Activated CD8-positive, alpha-beta T cell treated with anti-CD3 and anti-CD28 coated beads for 36 hours (primary cell): ENCODE results near the gene CTRB2. TPM values are rescaled to one million over a fixed set of nuclear protein-coding genes. Genes with fewer than 3 reads are reported as not detected.

Source experiments
- ATAC-seq: fragments of 200-7000 bp; cut with Tn5 transposase; one replicate; pipeline ENCODE4 v1.10.0; 2021; ENCODE audit warnings: mild to moderate bottlenecking, moderate library complexity
- CTCF ChIA-PET: fragments of 350-600 bp; sonication (Branson Sonifier 250); formaldehyde crosslinking; loops from one replicate; lab custom pipeline; 2021; ENCODE audit warnings: antibody characterized with exemption; lab: Charles Lee
- POLR2A ChIA-PET: fragments of 350-600 bp; sonication (Branson Sonifier 250); formaldehyde crosslinking; loops from one replicate; lab custom pipeline; 2021; ENCODE audit warnings: antibody characterized with exemption; lab: Charles Lee
- DNase-seq: peaks from one replicate; pipeline ENCODE4 v3.0.0-alpha.2; 2020
- H3K27ac Mint-ChIP-seq: one replicate; pipeline ENCODE4 v1.8.0; 2021; ENCODE audit warnings: mild to moderate bottlenecking, mixed read lengths
- H3K27me3 Mint-ChIP-seq: one replicate; pipeline ENCODE4 v1.8.0; 2021; ENCODE audit warnings: mixed read lengths
- H3K36me3 Mint-ChIP-seq: one replicate; pipeline ENCODE4 v1.8.0; 2021; ENCODE audit warnings: low read depth, mixed read lengths
- H3K4me1 Mint-ChIP-seq: one replicate; pipeline ENCODE4 v1.8.0; 2021; ENCODE audit warnings: low read depth, mixed read lengths
- H3K4me3 Mint-ChIP-seq: one replicate; pipeline ENCODE4 v1.8.0; 2021; ENCODE audit warnings: mild to moderate bottlenecking, moderate library complexity, mixed read lengths
- H3K9me3 Mint-ChIP-seq: one replicate; pipeline ENCODE4 v1.8.0; 2021; ENCODE audit warnings: mixed read lengths
- CTCF ChIP-seq: fragments of 200-600 bp; IDR thresholded peaks from one replicate; pipeline ENCODE4 v1.8.0; 2022; ENCODE audit warnings: antibody characterized with exemption, mild to moderate bottlenecking
- intact Hi-C: fragments of 100-400 bp; cut with micrococcal nuclease; formaldehyde crosslinking; loops from one replicate; pipeline ENCODE4 v1.10.0; 2022
- total RNA-seq, 2 experiments: library from RNA; stranded (reverse); gene quantifications; one replicate each; pipeline ENCODE4 v1.2.3, GENCODE V29; 2021

CTRB2 gene
- total RNA-seq, 2 experiments from 2014 or later = not detected

GRCh38 chr16:75238132-75238852 lies 31.3 kb upstream of the CTRB2 start:
- DNase-seq (no peak), ATAC-seq (no peak)
- peaks cover 1% of the 10 kb centered on the region for H3K27me3 Mint-ChIP-seq
- ChIA-PET POLR2A (no interaction called here), CTCF (interaction anchor here (1.1 kb wide), 1 partner anchor 133 kb away, joined by 3 read pairs; no protein-coding TSS in a partner anchor)
- H3K4me1 Mint-ChIP-seq = peaks cover 5% of the 10 kb centered on the region
- no peak for TF ChIP-seq CTCF
- H3K27ac Mint-ChIP-seq = no peak overlapping the region
- H3K9me3 Mint-ChIP-seq = no peaks in the 10 kb centered on the region
- no peak overlapping the region for H3K4me3 Mint-ChIP-seq
- H3K36me3 Mint-ChIP-seq = no peaks in the 10 kb centered on the region
- intact Hi-C loops = no loop called here

- no peak for TF ChIP-seq CTCF
- H3K27me3 Mint-ChIP-seq = peaks cover 1% of the 10 kb centered on the region
- no peak overlapping the region for H3K27ac Mint-ChIP-seq
- ATAC-seq = no peak
- DNase-seq = no peak
- intact Hi-C loops = no loop called here
- no peaks in the 10 kb centered on the region for H3K36me3 Mint-ChIP-seq
- POLR2A ChIA-PET = no interaction called here
- no peaks in the 10 kb centered on the region for H3K9me3 Mint-ChIP-seq
- H3K4me1 Mint-ChIP-seq = peaks cover 5% of the 10 kb centered on the region
- CTCF ChIA-PET = interaction anchor here (5.2 kb wide), 1 partner anchor 38 kb away, joined by 88 read pairs; no protein-coding TSS in a partner anchor
- H3K4me3 Mint-ChIP-seq = no peak overlapping the region
These were observed 30.6 kb upstream of the CTRB2 start for GRCh38 chr16:75237398-75238131.

- H3K4me1 Mint-ChIP-seq = peaks cover 5% of the 10 kb centered on the region
- no peaks in the 10 kb centered on the region for H3K9me3 Mint-ChIP-seq
- ChIA-PET POLR2A (no interaction called here), CTCF (interaction anchor here (1.4 to 5.2 kb wide), 4 partner anchors 11 to 148 kb away, joined by 3 to 88 read pairs (median 4); no protein-coding TSS in a partner anchor)
- ATAC-seq (no peak), DNase-seq (no peak)
- intact Hi-C loops = no loop called here
- no peak overlapping the region for H3K27ac Mint-ChIP-seq
- H3K4me3 Mint-ChIP-seq = no peak overlapping the region
- TF ChIP-seq CTCF = no peak
- H3K27me3 Mint-ChIP-seq = peaks cover 1% of the 10 kb centered on the region
- no peaks in the 10 kb centered on the region for H3K36me3 Mint-ChIP-seq
These were observed 29.9 kb upstream of the CTRB2 start for GRCh38 chr16:75236736-75237397.

GRCh38 chr16:75236232-75236631 lies 29.3 kb upstream of the CTRB2 start:
- no peaks in the 10 kb centered on the region for H3K9me3 Mint-ChIP-seq
- peak; percentile 47 for ATAC-seq
- no peak overlapping the region for H3K4me3 Mint-ChIP-seq
- no peak for TF ChIP-seq CTCF
- DNase-seq = peak; percentile 61
- CTCF ChIA-PET = interaction anchor here (1.4 to 5.2 kb wide), 4 partner anchors 11 to 149 kb away, joined by 3 to 88 read pairs (median 4); no protein-coding TSS in a partner anchor
- no peak overlapping the region for H3K27ac Mint-ChIP-seq
- peaks cover 5% of the 10 kb centered on the region for H3K4me1 Mint-ChIP-seq
- POLR2A ChIA-PET = no interaction called here
- no peaks in the 10 kb centered on the region for H3K36me3 Mint-ChIP-seq
- H3K27me3 Mint-ChIP-seq = peaks cover 1% of the 10 kb centered on the region
- intact Hi-C loops = no loop called here
